AG08395 (cell line): ENCODE results near the gene MYBPHL.
A peak's percentile ranks its signal among the peaks of the same experiment; 100 is the strongest.

ENCODE experiments used
- DNase-seq: peaks from one replicate; pipeline ENCODE4 v3.0.0; 2012; ENCODE audit warnings: mixed read lengths, low spot score

MYBPHL gene

GRCh38 chr1:109279615-109280278 is 27.1 kb downstream of the MYBPHL start:
- DNase-seq: no peak

GRCh38 chr1:109277434-109278204 is 29.2 kb downstream of the MYBPHL start:
- peak; percentile 76 for DNase-seq

DNA sequence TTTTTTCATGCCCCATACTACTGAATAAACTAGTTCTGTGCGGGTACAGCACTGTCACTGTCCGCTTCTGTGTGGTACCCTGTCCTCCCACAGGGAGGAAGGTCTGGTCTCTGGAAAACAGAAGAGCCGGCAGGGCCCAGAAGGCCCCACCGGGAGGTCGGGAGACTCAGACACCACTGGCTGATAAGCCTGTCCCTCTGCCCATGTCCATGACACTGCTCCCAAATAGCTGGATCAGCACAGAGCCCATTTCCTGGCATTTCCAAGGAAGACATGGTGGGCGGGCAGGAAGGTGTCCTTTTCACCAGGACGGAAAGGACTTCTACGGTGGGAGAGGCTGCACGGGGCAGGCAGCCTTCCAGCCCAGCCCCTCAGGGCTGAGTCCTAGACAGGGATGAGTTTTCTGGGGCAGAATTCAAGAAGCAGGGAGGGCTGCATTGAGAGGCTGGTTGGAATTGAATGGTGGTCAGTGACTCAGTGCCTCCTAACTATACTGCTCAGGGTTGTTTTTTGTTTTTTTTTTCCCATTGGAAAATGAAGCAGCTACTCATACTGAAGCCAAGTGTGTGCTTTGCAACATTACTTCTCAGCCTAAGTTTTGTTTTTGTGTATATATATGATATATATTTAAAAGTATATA is 31.0 kb downstream of the MYBPHL start:
- DNase-seq: peak; percentile 56

- DNase-seq: no peak
These were observed 32.0 kb downstream of the MYBPHL start for GRCh38 chr1:109274533-109275476.

GRCh38 chr1:109273570-109274288 is 33.1 kb downstream of the MYBPHL start:
- no peak for DNase-seq

DNA sequence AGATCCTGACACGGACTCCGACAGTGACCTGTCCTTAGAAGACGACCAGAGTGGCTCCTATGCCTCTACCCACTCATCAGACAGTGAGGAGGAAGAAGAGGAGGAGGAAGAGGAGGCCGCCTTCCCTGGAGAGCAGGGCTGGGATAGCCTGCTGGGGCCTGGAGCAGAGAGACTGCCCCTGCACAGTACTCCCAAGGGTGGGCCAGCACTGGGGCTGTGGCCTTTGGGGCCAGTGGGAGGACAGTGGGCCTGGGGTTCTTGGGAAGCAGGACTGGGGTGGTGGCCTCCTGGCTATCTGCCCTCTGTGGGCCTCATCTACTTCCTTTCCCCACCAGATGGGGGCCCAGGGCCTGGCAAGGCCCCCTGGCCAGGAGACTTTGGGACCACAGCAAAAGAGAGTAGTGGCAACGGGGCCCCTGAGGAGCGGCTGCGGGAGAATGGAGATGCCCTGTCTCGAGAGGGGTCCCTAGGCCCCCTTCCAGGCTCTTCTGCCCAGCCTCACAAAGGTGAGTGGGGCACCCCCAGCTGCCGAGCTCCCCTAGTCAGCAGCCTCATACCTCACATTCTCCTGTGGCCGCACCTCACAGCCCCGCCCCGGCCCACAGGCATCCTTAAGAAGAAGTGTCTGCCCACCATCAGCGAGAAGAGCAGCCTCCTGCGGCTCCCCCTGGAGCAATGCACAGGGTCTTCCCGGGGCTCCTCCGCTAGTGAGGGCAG is 33.8 kb downstream of the MYBPHL start:
- no peak for DNase-seq

- no peak for DNase-seq
These were observed 34.6 kb downstream of the MYBPHL start for GRCh38 chr1:109272021-109272799.

DNA sequence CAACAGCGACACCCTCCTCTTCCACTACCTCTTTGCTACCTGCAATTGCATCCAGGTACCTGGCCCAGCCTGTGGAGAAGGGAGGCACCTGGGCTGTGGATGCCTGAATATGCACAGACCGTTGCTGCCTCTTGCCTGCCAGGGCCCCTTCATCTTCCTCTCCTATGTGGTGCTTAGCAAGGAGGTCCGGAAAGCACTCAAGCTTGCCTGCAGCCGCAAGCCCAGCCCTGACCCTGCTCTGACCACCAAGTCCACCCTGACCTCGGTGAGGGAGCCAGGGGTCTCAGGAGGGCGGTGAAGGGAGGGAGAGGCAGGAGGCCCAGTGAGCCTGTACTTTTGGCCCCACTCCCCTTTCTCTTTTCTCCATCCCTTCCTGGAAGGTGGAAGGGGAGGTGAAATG is 35.4 kb downstream of the MYBPHL start:
- no peak for DNase-seq

GRCh38 chr1:109270623-109271317 is 36.0 kb downstream of the MYBPHL start:
- DNase-seq: no peak

DNA sequence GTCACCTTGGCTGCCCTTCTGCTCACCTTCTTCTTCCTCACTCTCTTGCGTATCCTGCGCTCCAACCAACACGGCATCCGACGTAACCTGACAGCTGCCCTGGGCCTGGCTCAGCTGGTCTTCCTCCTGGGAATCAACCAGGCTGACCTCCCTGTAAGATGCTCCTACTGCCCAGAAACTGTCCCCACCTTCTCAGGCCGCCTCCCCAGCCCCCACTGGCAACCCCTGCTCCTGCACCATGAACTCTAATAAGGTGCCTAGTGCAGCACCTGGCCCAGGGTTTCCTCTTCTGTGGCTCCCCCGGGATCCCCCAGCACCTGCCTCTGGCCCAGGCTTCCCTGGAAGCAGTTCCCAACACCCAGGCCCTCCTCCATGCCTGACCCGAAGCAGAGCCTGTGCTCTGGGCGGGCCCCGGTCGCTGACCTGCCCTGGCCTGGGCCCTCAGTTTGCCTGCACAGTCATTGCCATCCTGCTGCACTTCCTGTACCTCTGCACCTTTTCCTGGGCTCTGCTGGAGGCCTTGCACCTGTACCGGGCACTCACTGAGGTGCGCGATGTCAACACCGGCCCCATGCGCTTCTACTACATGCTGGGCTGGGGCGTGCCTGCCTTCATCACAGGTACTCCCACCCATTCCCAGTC is 36.7 kb downstream of the MYBPHL start:
- no peak for DNase-seq

DNA sequence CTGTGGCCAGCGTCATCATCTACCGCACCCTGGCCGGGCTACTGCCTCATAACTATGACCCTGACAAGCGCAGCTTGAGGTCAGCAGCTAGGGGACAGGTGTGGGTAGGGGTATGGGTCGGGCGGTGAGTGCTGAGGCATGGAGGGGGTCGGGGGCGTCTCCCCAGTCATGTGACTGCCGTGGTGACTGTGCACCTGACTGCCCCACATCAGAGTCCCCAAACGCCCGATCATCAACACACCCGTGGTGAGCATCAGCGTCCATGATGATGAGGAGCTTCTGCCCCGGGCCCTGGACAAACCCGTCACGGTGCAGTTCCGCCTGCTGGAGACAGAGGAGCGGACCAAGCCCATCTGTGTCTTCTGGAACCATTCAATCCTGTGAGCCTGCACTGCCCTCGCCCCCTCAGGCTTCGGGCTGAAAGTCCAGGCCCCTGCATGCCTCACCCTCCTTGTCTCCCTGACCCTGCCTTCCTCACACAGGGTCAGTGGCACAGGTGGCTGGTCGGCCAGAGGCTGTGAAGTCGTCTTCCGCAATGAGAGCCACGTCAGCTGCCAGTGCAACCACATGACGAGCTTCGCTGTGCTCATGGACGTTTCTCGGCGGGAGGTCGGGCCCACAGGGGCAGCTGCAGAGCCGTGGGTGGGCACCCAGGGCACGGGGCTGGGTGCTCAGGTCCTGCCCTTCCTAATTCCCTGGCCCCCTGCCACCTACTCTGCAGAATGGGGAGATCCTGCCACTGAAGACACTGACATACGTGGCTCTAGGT is 37.4 kb downstream of the MYBPHL start:
- DNase-seq: no peak

DNA sequence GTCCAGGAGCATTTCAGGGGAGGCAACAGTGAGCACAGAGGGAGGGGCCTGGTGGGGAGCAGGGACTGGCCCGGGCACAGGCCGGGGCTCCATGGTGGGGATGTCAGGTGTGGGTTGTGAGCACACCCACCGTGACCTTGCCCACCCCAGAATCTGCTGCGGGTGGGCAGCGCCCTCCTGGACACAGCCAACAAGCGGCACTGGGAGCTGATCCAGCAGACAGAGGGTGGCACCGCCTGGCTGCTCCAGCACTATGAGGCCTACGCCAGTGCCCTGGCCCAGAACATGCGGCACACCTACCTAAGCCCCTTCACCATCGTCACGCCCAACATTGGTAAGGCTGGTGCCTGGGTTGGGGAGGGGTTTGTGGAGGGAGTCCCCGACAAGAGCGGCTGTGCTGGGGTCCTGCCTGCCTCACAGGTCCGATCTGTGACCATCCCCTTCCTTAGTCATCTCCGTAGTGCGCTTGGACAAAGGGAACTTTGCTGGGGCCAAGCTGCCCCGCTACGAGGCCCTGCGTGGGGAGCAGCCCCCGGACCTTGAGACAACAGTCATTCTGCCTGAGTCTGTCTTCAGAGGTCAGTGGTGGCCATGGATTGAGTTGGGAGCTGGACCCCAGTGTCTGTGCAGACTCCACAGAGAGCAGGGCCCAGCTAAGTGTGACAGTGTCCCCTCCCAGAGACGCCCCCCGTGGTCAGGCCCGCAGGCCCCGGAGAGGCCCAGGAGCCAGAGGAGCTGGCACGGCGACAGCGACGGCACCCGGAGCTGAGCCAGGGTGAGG is 38.2 kb downstream of the MYBPHL start:
- DNase-seq: no peak

- no peak for DNase-seq
These were observed 39.0 kb downstream of the MYBPHL start for GRCh38 chr1:109267743-109268300.

GRCh38 chr1:109266965-109267364 is 39.8 kb downstream of the MYBPHL start:
- peak; percentile 70 for DNase-seq

GRCh38 chr1:109265741-109266330 is 41.0 kb downstream of the MYBPHL start:
- DNase-seq: no peak

- no peak for DNase-seq
These were observed 41.8 kb downstream of the MYBPHL start for GRCh38 chr1:109265016-109265415.
